ENCODE results near the gene SLC38A6.
"Not testable (repeated sequence)": the region's sequence is repeated elsewhere in the genome, so short reads cannot be mapped to it uniquely, and the experiment has no call there.

The SLC38A6 gene

GRCh38 chr14:61051621-61052020, 70.6 kb downstream of the SLC38A6 start:
- DNase-seq (ENCODE audit: low spot score): no peak

GRCh38 chr14:61063461-61063860, 82.4 kb downstream of the SLC38A6 start:
- no peak for DNase-seq (ENCODE audit: low spot score)

GRCh38 chr14:61064210-61064609, 83.2 kb downstream of the SLC38A6 start:
- DNase-seq (ENCODE audit: low spot score): no peak

GRCh38 chr14:61064856-61065255, 83.8 kb downstream of the SLC38A6 start:
- DNase-seq (ENCODE audit: low spot score): no peak

GRCh38 chr14:61065656-61066055, 84.6 kb downstream of the SLC38A6 start:
- DNase-seq (ENCODE audit: low spot score): no peak

- not testable (repeated sequence) for DNase-seq (ENCODE audit: low spot score)
These were observed 91.4 kb downstream of the SLC38A6 start for GRCh38 chr14:61072442-61072841.

GRCh38 chr14:61074852-61075251, 93.8 kb downstream of the SLC38A6 start:
- no peak for DNase-seq (ENCODE audit: low spot score)

- no peak for DNase-seq (ENCODE audit: low spot score)
These were observed 95.5 kb downstream of the SLC38A6 start for GRCh38 chr14:61076556-61076955.

- DNase-seq (ENCODE audit: low spot score): no peak
These were observed 96.4 kb downstream of the SLC38A6 start for GRCh38 chr14:61077437-61077836.

GRCh38 chr14:61077951-61078720, 97.1 kb downstream of the SLC38A6 start:
- DNase-seq (ENCODE audit: low spot score): no peak

GRCh38 chr14:61080591-61081010, 99.6 kb downstream of the SLC38A6 start:
- DNase-seq (ENCODE audit: low spot score): no peak

- DNase-seq (ENCODE audit: low spot score): no peak
These were observed 107.0 kb downstream of the SLC38A6 start for GRCh38 chr14:61088081-61088480.

GRCh38 chr14:61089126-61089750, 108.2 kb downstream of the SLC38A6 start:
- no peak for DNase-seq (ENCODE audit: low spot score)

GRCh38 chr14:61090432-61091216, 109.6 kb downstream of the SLC38A6 start:
- no peak for DNase-seq (ENCODE audit: low spot score)

- DNase-seq (ENCODE audit: low spot score): no peak
These were observed 110.7 kb downstream of the SLC38A6 start for GRCh38 chr14:61091657-61092273.

- DNase-seq (ENCODE audit: low spot score): not testable (repeated sequence)
These were observed 117.1 kb downstream of the SLC38A6 start for GRCh38 chr14:61098096-61098495.

- DNase-seq (ENCODE audit: low spot score): no peak
These were observed 117.7 kb downstream of the SLC38A6 start for GRCh38 chr14:61098721-61099120.

GRCh38 chr14:61099216-61099835, 118.3 kb downstream of the SLC38A6 start:
- DNase-seq (ENCODE audit: low spot score): no peak

- DNase-seq (ENCODE audit: low spot score): no peak
These were observed 120.9 kb downstream of the SLC38A6 start for GRCh38 chr14:61101803-61102548.
